ENCODE measurements around the gene KCNQ5. TPM values are rescaled to one million over a fixed set of nuclear protein-coding genes. Genes with fewer than 3 reads are reported as not detected.
"Not testable (repeated sequence)": the region's sequence is repeated elsewhere in the genome, so short reads cannot be mapped to it uniquely, and the experiment has no call there.

Gene KCNQ5
- total RNA-seq, 1 experiment from 2014 or later = 0.84 TPM

- DNase-seq (ENCODE audit: extremely low read depth, low read depth) = no peak
Measured at GRCh38 chr6:73152966-73153757, 531.3 kb downstream of the KCNQ5 start.

- DNase-seq (ENCODE audit: extremely low read depth, low read depth) = no peak
Measured at GRCh38 chr6:73156793-73157767, 535.2 kb downstream of the KCNQ5 start.

DNA sequence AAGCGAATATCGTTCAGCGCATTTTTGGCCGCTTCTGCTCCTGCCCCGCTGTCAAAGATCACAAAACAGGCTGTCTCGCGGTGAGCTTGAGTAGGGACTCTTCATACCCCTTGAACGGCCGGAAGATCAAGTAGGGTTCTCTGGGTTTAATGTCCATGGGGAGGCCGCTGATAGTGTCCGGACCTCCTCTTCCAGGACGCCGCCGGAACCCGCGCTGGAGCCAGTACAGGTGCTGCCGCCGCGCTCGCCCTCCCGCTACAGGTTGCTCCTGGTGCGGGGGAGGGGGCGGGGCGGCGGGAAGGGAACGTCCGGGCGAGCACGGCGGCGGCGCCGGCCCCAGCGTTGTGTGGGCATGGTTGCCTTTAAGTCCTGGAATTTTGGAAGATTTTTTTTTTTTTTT, 536.0 kb downstream of the KCNQ5 start:
- no peak for DNase-seq (ENCODE audit: extremely low read depth, low read depth)

DNA sequence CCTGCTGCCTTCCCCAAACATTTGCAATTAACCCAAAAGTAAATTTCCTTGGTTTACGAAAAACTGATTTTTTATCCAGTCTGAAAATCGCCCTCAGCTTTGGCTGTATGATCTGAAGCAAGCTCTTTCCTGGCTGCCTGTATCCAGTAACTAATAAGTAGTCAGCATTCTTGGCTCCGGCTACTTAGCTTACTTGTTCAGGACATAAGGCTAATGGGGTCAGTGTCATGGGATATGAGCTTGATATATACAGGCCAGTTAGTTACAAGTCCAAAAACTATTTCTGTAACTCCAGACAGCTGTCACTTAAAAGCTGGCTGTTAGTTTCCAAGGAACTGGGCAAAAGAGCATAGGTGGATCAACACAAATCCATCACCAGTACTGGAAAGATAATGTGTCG, 547.2 kb downstream of the KCNQ5 start:
- DNase-seq (ENCODE audit: extremely low read depth, low read depth) = no peak

DNA sequence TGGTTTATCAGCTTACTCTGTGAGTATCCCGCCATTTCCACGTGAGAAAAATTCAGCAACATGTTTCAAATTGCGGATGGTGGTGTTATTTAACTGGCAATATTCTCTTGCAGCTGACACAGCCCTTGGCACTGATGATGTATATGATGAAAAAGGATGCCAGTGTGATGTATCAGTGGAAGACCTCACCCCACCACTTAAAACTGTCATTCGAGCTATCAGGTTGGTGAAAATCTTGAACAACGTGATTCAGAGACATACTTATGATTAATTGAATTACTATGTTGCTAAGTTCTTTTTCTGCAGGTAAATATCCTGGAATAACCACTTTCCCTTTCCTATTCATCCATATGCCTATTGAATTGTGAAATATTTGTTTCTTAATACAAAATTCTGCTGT, 547.8 kb downstream of the KCNQ5 start:
- no peak for DNase-seq (ENCODE audit: extremely low read depth, low read depth)

GRCh38 chr6:73174646-73175045, 552.8 kb downstream of the KCNQ5 start:
- DNase-seq (ENCODE audit: extremely low read depth, low read depth) = no peak

DNA sequence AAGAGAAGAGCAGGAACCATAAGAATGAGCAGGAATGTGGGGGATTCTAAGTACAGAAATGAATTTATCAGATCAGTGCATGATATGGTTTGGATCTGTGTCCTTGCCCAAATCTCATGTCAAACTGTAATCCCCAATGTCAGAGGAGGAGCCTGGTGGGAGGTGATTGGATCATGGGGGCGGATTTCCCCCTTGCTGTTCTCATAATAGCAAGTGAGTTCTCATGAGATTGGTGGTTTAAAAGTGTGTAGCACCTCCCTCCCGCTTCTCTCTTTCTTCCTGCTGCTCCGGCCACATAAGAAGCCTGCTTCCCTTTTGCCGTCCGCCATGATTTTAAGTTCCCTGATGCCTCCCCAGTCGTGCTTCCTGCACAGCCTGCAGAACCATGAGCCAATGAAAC, 554.2 kb downstream of the KCNQ5 start:
- DNase-seq (ENCODE audit: extremely low read depth, low read depth) = no peak

- no peak for DNase-seq (ENCODE audit: extremely low read depth, low read depth)
Measured at GRCh38 chr6:73177221-73177944, 555.5 kb downstream of the KCNQ5 start.

- DNase-seq (ENCODE audit: extremely low read depth, low read depth) = no peak
Measured at GRCh38 chr6:73180076-73180738, 558.3 kb downstream of the KCNQ5 start.

DNA sequence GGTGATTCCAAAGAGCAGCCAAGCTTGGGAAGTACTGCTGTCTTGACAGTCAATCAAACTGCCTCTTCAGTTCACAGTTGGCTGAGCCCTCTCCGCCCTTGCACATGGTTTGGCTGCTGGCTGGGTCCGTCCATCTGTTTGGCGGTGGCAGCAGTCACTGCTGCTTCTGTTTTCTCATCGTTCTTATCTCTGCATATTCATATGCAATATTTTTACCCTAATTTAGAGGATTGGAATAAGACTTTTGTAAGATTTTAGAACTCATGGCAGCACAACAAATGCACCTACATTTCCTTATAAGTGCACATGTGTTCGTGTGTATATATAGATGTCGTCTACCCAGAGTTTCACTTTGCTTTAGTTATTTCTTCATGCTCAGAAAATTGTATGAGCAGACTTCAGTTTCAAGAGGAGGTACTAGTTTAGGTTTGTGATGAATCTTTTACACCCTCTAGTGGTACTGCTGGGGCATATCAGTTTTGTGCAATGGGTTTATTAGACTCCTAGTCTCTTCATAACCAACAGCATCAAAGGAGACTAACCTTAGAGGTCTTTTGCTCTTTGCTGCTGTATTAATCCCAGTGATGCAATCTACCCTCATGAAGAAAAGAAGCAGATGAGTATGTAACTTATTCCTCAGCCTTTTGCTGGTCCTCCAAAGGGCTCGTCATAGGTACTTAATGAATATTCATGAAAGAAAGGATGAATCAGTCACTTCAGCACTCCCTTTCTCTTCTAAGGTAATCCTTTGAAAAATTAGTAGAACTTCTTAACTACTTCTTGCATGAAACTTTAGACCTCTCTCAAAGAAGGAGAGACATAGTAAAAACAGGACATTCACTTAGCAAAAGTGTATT, 559.1 kb downstream of the KCNQ5 start:
- peak; percentile 27 for DNase-seq (ENCODE audit: extremely low read depth, low read depth)

DNA sequence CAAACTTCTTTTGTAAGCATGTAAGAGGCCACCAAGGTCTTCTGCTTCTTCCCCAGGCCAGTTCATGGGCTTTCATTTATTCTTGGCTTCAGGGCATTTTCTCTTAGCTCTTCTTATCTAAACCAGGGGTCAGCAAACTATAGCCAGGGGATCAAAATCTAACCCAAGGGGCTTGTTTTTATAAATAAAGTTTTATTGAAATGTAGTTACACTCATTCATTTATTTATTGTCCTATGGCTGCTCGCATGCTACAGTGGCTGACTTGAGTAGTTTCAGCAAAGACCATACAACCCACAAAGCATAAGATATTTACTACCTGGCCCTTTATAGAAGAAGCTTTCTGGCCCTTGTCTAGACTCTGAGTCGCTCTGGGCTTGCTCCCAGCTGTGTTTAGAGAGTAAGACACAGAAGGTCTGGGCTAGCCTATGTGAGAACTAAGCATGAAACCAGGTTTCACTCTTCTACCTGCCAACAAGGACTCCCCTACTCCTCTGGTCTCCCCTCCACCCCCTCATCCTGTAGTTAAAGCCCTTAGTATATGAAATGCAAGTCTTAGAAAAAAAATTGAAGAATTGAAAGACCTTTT, 560.2 kb downstream of the KCNQ5 start:
- DNase-seq (ENCODE audit: extremely low read depth, low read depth) = no peak

DNA sequence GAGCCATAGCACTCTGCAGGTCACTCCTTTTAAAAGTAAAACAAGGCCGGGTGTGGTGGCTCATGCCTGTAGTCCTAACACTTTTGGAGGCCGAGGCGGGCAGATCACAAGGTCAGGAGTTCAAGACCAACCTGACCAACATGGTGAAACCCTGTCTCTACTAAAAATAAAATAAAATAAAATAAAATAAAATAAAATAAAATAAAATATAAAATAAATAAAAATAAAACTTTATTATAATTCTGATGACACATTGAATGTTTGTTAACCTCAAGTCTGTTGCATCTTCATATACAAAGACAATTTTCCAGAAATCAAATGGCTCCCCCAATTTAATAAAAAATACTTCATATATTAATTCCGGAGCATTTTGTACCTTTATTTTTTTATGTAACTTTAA, 571.4 kb downstream of the KCNQ5 start:
- not testable (repeated sequence) for DNase-seq (ENCODE audit: extremely low read depth, low read depth)

GRCh38 chr6:73194744-73195143, 572.9 kb downstream of the KCNQ5 start:
- no peak for DNase-seq (ENCODE audit: extremely low read depth, low read depth)

- no peak for DNase-seq (ENCODE audit: extremely low read depth, low read depth)
Measured at GRCh38 chr6:73200247-73200646, 578.4 kb downstream of the KCNQ5 start.

- DNase-seq (ENCODE audit: extremely low read depth, low read depth) = no peak
Measured at GRCh38 chr6:73200735-73201134, 578.9 kb downstream of the KCNQ5 start.

DNA sequence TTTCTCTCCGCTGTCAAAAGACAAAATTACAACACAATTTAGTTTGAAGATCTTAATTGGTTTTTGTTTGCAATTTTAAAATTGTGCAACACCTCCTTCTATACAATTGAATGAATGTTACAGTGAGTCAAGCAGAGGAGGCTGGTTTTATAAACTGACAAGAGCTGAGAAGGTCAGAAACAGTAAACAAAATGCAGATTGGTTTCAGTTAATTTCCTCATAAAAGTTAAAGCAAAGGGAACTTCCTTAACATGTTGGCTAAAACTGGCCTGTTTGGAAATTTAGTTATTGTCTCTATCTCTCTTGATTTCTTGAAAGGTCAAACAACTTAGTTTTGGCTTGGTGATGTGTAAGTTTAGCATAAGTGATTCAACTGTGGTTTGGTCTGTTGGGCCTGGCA, 581.2 kb downstream of the KCNQ5 start:
- DNase-seq (ENCODE audit: extremely low read depth, low read depth) = no peak

DNA sequence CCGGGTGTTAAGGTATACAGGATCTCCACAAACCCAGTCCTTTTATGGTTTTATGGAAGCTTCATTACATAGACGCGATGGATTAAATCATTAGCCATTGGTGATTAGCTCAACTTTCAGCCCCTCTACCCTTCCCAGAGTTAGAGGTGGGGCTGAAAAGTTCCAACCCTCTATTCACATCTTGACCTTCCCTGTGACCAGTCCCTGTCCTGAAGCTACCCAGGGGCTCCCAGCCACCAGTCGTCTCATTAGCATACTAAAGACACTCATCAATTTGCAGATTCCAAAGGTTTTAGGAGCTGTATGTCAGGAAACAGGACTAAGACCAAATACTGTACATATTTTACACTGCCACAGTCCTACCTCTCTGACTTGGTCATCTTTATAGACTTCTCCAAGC, 582.4 kb downstream of the KCNQ5 start:
- no peak for DNase-seq (ENCODE audit: extremely low read depth, low read depth)

- DNase-seq (ENCODE audit: extremely low read depth, low read depth) = no peak
Measured at GRCh38 chr6:73207221-73207837, 585.5 kb downstream of the KCNQ5 start.

- no peak for DNase-seq (ENCODE audit: extremely low read depth, low read depth)
Measured at GRCh38 chr6:73209117-73209516, 587.3 kb downstream of the KCNQ5 start.
